ENCODE results near the gene SLC18A3. TPM values are rescaled to one million over a fixed set of nuclear protein-coding genes. Genes with fewer than 3 reads are reported as not detected.

The SLC18A3 gene
- not detected in 2 replicates for total RNA-seq (2014; rRNA removed; shearing (Covaris generic))

DNA sequence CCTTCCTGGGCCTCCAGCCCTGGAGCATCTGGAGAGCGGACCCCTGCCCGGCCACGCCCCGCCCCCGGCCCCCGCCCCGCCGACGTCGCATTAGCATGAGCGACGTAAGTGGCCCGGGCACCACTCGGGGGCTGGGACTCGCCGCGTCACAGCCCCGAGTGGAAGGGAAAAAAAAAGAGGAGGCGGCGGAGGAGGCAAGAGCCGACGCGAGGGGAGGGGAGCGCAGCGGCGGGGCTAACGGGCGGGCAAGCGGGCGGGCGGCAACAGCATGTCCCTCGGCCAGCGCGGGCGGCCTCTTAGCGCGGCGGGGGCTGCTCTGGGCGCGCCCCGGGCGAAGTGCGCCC, at the start of gene SLC18A3:
TSS of gene SLC18A3 (plus strand) at position 197 of the 344 bp plus-strand sequence. CDS start 431 bp downstream, outside the sequence.
- no peaks in the 10 kb centered on the region for H3K27me3 ChIP-seq
- no peak within 1 kb of the TSS for H3K27ac ChIP-seq
- H3K4me1 ChIP-seq, result no peaks in the 10 kb centered on the region
- H3K4me3 ChIP-seq, result no peak within 1 kb of the TSS
- no peaks in the 10 kb centered on the region for H3K9me3 ChIP-seq (replicated peaks)
- DNase-seq, result no peak
- no peaks in the 10 kb centered on the region for H3K36me3 ChIP-seq

DNA sequence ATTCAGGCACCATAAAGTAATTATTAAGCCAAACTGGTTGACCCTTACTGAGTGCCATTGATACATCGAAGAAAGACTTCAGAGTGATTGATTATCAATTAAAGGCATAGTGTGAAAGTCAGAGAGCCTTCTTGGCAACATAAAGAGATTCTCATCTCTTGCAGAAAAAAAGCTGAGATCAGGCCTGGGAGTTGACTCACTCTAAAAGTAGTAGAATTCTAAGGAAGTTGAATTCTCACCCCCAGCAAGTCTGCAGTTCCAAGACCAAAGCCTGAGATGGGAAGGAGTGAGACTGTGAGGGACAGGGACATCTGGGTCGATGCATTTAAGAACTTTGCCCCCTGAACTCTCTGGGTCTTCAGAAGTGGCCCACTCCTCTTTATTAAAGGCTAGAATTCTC, 49.6 kb upstream of the SLC18A3 start:
- no peak for DNase-seq
- no peak overlapping the region for H3K27ac ChIP-seq

DNA sequence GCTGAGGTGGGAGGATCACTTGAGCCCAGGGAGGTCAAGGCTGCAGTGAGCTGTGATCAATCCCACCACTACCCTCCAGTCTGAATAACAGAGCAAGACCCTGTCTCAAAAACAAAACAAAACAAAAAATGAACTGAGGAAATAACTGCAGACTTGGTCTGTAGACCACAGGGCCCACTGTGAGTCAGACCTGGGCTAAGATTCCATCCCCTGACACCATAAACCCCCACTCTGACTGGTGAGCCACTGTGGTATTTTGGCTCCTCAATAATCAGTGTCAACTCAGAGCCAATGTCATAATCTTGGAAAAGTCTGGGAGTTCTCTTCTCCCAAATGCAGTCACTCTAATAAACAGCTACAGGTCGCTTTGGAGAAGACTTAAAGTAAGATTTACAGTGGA, 47.2 kb upstream of the SLC18A3 start:
- H3K27ac ChIP-seq, result no peak overlapping the region
- H3K4me3 ChIP-seq, result no peak overlapping the region
- H3K27me3 ChIP-seq, result no peaks in the 10 kb centered on the region
- no peaks in the 10 kb centered on the region for H3K36me3 ChIP-seq
- no peak for DNase-seq
- H3K4me1 ChIP-seq, result no peaks in the 10 kb centered on the region
- H3K9me3 ChIP-seq (replicated peaks), result no peaks in the 10 kb centered on the region

More for the DNA sequence above, 49.6 kb upstream of the SLC18A3 start:
- no peaks in the 10 kb centered on the region for H3K27me3 ChIP-seq
- no peaks in the 10 kb centered on the region for H3K36me3 ChIP-seq
- H3K4me3 ChIP-seq, result no peak overlapping the region
- no peaks in the 10 kb centered on the region for H3K4me1 ChIP-seq
- H3K9me3 ChIP-seq (replicated peaks), result no peaks in the 10 kb centered on the region

DNA sequence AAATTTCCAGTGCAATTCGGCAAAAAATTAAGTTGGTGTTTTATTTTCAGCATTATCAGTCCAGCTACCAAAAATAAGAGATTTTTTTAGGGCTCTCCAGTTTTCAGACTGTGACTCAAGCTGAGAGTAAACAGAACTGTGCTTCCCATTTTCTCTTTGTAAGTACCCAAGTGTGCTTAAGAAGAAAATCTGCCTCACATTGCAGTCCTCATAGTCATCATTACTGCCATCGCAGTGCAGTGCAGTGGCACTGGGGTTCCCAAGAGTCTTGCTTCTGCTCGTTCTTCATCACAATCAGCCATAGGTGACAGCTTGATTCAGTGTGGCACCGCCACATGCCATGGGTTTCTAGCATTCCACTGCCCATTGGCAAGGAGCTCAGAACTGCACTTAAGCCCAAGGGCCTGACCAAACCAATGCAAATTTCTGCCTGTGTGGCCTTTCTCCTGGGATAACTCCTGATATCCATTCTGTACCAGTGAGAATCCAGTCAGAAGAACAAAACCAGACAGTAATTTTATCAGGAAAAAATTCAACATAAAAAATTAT, 45.6 kb upstream of the SLC18A3 start:
- no peaks in the 10 kb centered on the region for H3K27me3 ChIP-seq
- no peak overlapping the region for H3K4me3 ChIP-seq
- H3K9me3 ChIP-seq (replicated peaks), result no peaks in the 10 kb centered on the region; the same call in 1 of the 2 replicates
- H3K36me3 ChIP-seq, result no peaks in the 10 kb centered on the region
- no peak for DNase-seq
- H3K27ac ChIP-seq, result no peak overlapping the region
- H3K4me1 ChIP-seq, result no peaks in the 10 kb centered on the region

DNA sequence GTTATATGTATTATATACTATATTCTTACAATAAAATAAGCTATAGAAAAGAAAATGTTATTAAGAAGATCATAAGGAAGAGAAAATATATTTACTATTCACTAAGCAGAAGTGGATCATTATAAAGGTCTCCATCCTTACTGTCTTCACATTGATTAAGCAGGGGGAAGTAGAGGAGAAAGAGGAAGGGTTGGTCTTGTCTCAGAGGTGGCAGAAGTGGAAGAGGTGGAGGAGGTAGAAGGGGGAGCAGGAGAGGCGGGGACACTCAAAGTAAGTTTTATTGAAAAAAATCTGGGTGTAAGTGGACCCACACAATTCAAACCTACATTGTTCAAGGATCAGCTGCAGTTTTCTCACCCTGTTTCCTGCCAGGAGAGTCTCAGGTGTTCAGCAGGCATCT, 42.3 kb upstream of the SLC18A3 start:
- Histone ChIP-seq H3K36me3 (no peaks in the 10 kb centered on the region), H3K27me3 (no peaks in the 10 kb centered on the region), H3K4me3 (no peak overlapping the region), H3K9me3 (replicated peaks) (no peaks in the 10 kb centered on the region; the same call in 1 of the 2 replicates), H3K4me1 (no peaks in the 10 kb centered on the region), H3K27ac (no peak overlapping the region)
- no peak for DNase-seq

DNA sequence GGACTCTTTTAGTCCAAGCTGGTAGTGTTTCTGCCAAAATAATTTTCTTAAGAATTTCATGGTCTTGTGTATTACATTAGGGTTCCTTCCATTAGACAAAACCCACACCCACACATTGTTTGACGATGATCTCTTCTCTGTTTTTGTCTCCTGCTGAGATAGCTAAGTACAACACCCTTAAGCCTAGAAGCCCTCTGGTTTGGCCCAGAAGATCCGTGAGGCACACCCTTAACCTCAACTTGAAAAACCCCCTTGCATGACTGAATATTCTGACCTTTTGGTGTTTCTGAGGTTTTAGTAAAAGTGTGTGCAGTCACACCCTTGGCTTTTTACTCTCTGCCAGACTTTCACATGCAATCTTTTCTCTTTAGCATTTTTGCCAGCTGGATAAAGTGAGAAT, 41.9 kb upstream of the SLC18A3 start:
- DNase-seq, result no peak
- H3K27ac ChIP-seq, result no peak overlapping the region
- H3K9me3 ChIP-seq (replicated peaks), result no peaks in the 10 kb centered on the region; the same call in 1 of the 2 replicates
- no peaks in the 10 kb centered on the region for H3K4me1 ChIP-seq
- H3K36me3 ChIP-seq, result no peaks in the 10 kb centered on the region
- no peaks in the 10 kb centered on the region for H3K27me3 ChIP-seq
- H3K4me3 ChIP-seq, result no peak overlapping the region

DNA sequence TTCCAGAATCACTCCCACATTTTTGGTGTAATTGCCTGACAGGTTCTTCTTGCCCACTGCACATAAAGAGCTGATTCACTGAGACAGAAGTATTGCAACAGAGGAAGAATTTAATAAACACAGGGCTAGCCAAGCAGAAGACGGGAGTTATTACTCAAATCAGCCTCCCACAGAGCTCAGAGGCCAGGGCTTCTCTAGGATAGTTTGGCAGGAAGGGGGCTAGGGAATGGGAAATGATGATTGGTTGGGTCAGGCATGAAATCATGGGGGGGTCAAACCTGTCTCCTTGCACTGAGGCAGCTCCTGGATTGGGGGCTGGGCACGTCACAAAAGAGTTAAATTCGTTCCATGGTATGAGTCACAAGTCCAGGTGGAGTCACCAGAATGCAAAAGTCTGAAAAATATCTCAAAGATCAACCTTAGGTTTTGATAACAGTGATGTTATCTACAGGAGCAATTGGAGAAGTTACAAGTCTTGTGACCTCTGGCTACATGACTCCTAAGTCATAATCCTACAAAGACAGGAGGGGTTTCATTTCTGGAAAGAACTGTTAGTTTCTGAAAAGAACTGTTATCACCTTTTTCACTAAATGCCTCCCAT, 41.0 kb upstream of the SLC18A3 start:
- no peaks in the 10 kb centered on the region for H3K36me3 ChIP-seq
- H3K4me1 ChIP-seq, result no peaks in the 10 kb centered on the region
- DNase-seq, result no peak
- no peak overlapping the region for H3K27ac ChIP-seq
- H3K9me3 ChIP-seq (replicated peaks), result no peaks in the 10 kb centered on the region; the same call in 1 of the 2 replicates
- H3K27me3 ChIP-seq, result no peaks in the 10 kb centered on the region
- no peak overlapping the region for H3K4me3 ChIP-seq

DNA sequence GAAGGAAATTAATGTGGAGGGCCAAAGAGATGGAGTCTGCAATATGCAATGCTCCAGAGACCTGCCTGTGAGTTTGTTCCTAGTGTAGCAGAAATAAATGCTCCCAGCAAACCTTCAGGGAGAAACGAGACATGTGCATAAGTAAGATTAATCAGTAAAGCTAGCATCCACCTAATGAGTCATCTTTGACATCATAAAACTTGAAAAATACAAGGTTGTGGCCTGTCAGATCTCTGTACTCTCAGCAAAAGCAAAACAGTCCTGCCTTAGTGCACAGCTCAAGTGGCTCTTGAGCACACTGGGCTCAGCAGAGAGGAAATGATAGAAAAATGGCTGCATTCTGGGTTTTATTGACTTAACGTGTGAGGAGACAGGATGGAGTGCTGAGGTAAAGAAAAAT, 38.7 kb upstream of the SLC18A3 start:
- Histone ChIP-seq H3K4me3 (no peak overlapping the region), H3K27ac (no peak overlapping the region), H3K4me1 (no peaks in the 10 kb centered on the region), H3K36me3 (no peaks in the 10 kb centered on the region), H3K27me3 (no peaks in the 10 kb centered on the region), H3K9me3 (replicated peaks) (no peaks in the 10 kb centered on the region; the same call in 1 of the 2 replicates)
- DNase-seq, result no peak

DNA sequence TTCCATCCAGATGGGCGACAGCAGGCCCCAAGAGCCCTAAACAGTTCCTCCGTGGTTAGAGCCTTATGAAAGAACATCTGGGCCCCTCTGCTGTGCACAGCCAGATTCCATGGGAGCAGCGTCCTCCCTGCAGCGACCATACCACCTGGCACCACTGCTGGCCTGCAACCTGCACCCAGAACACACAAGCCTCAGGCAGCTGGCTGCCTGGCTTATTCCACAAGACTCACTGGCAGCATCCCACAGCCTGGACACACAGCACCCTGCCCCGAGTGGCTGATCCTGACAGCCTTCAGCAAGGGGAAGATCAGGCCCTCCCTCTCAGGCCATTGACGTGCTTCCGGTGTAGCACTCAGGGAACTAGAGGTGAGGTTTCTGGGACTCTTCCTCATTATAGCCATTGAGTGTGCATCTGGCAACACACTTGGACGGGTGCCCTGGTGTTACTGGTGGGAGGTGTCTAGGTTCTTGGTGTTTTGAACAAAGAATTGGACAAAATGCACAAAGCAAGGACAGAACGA, 37.5 kb upstream of the SLC18A3 start:
- DNase-seq, result no peak
- Histone ChIP-seq H3K27ac (no peak overlapping the region), H3K36me3 (no peaks in the 10 kb centered on the region)

DNA sequence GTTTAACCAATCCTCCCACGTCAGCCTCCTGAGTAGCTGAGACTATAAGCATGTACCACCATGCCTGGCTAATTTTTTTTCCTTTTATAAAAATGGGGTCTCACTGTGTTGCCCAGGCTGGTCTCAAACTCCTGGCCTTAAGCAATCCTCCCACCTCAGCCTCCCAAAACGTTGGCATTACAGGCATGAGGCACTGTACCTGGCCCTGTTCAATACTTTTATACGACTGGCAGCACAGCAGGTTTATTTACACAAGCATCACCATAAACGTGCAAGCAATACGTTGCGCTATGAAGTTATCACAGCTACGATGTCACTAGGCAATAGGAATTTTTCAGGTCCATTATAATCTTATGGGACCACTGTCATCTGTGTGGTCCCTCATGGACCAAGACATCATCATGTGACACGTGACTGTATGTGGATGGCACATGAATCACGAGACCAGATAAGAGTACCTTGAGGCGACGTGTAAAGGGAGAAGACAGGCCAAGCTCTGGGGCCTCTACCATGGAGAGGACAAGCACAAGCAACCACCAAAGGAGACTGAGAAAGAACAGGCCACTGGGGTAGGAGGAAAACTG, 34.5 kb upstream of the SLC18A3 start:
- Histone ChIP-seq H3K4me1 (no peaks in the 10 kb centered on the region), H3K27ac (no peak overlapping the region), H3K4me3 (no peak overlapping the region), H3K27me3 (no peaks in the 10 kb centered on the region), H3K9me3 (replicated peaks) (no peaks in the 10 kb centered on the region), H3K36me3 (no peaks in the 10 kb centered on the region)
- DNase-seq, result no peak

More for the DNA sequence above, 37.5 kb upstream of the SLC18A3 start:
- Histone ChIP-seq H3K4me3 (no peak overlapping the region), H3K27me3 (no peaks in the 10 kb centered on the region), H3K4me1 (no peaks in the 10 kb centered on the region), H3K9me3 (replicated peaks) (no peaks in the 10 kb centered on the region; the same call in 1 of the 2 replicates)

DNA sequence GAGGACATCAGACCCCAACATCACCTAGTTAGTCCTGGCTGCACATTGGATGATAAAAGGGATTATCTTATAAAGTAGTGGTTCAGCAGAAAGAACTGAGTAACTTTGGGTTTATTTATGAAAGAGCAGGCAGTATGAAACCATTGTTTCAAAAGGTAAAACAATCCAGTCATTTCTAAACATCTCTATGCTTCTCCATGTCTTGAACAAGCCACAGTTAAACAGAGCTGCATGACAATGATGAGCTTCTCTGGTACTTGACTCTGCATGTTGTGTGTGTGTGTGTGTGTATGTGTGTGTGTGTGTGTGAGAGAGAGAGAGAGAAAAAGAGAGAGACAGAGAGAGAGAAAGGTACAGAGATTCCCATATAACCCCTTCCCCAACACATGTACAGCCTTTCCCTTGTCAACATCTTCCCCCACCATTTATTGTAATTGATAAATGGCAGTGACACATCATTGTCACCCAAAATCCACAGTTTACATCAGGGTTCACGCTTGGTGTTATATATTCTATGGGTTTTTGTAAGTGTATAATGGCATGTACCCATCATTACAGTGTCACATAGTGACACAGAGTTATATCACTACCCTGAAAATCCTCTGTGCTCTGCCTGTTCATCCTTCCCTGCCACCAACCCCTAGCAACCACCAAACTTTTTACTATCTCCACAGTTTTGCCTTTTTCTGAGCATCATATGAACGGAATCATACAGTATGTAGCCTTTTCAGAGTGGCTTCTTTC, 32.8 kb upstream of the SLC18A3 start:
- Histone ChIP-seq H3K27ac (no peak overlapping the region), H3K4me1 (no peaks in the 10 kb centered on the region), H3K9me3 (replicated peaks) (no peaks in the 10 kb centered on the region), H3K36me3 (no peaks in the 10 kb centered on the region), H3K4me3 (no peak overlapping the region), H3K27me3 (no peaks in the 10 kb centered on the region)
- DNase-seq, result no peak

DNA sequence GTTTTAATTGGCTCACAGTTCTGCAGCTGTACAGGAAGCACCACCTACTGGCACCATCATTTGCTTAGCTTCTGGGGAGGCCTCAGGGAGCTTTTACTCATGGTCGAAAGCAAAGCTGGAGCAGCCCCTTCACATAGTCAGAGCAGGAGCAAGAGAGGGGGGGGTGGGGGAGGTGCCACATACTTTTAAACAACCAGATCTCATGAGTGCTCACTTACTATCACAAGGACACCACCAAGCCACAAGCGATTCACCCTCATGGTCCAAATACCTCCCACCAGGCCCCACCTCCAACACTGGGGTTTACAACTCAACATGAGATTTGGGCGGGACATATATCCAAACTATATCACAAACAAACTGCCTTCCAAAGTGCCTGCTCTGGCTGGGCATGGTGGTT, 31.7 kb upstream of the SLC18A3 start:
- DNase-seq, result no peak
- H3K36me3 ChIP-seq, result no peaks in the 10 kb centered on the region
- H3K9me3 ChIP-seq (replicated peaks), result no peaks in the 10 kb centered on the region
- no peak overlapping the region for H3K27ac ChIP-seq
- H3K27me3 ChIP-seq, result no peaks in the 10 kb centered on the region
- H3K4me1 ChIP-seq, result no peaks in the 10 kb centered on the region
- H3K4me3 ChIP-seq, result no peak overlapping the region

DNA sequence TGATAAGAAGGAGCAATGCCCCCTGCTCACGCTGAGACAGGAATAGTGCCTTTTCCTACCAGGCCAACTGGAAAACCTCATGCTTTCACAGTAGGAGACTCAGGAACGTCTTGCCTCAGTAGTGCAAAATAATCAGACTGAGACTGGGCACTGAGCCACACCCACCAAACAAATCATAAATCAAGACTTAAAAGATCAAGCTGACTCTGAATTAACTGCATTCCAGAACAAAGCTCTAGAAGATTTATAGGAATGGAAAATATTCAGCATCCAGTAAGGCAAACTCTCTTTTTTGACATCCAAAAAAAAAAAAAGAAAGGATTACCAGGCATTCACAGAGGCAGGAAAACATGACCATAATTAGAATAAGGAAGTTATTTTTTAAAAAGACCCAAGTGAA, 30.5 kb upstream of the SLC18A3 start:
- no peak overlapping the region for H3K4me3 ChIP-seq
- no peaks in the 10 kb centered on the region for H3K4me1 ChIP-seq
- DNase-seq, result no peak
- no peaks in the 10 kb centered on the region for H3K27me3 ChIP-seq
- no peaks in the 10 kb centered on the region for H3K9me3 ChIP-seq (replicated peaks)
- H3K36me3 ChIP-seq, result no peaks in the 10 kb centered on the region
- no peak overlapping the region for H3K27ac ChIP-seq

DNA sequence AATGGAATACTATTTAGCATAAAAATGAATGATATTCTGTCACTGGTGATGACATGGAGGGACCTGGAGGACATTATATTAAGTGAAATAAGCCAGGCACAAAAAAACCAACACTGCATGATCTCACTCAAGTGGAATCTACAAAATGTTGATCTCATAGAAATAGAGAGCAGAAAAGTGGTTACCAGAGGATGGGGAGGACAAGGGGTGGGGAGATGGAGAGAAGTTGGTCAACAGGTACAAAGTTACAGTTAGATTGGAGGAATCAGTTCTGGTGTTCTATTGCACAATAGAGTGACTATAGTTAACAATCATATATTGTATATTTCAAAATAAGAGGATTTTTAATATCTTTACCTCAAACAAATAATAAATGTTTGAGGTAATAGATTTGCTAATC, 24.7 kb upstream of the SLC18A3 start:
- Histone ChIP-seq H3K9me3 (replicated peaks) (no peaks in the 10 kb centered on the region), H3K36me3 (no peaks in the 10 kb centered on the region), H3K27ac (no peak overlapping the region), H3K4me3 (no peak overlapping the region), H3K27me3 (no peaks in the 10 kb centered on the region), H3K4me1 (no peaks in the 10 kb centered on the region)
- DNase-seq, result no peak

DNA sequence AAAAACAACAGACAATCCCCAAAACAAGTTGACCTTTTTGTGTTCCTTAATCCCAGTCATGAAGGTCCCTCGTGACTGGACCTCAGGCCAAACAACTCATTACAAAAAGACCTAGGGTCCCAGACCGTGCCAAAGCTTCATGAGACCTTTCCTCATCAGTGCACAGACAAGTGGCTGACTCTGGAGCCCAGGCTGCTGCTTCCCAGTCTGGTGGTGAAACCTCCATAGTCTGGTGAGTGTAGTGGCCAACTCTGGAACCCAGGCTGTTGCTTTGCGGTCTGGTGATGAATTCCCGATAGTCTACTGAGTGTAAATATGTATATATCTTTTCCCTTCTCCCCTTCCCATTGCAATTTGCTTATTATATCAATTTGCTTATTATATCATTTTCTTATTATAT, 22.1 kb upstream of the SLC18A3 start:
- H3K4me3 ChIP-seq, result no peak overlapping the region
- no peaks in the 10 kb centered on the region for H3K27me3 ChIP-seq
- H3K9me3 ChIP-seq (replicated peaks), result no peaks in the 10 kb centered on the region
- no peak overlapping the region for H3K27ac ChIP-seq
- H3K4me1 ChIP-seq, result no peaks in the 10 kb centered on the region
- no peaks in the 10 kb centered on the region for H3K36me3 ChIP-seq
- no peak for DNase-seq

All from SJCRH30 (cell line).